Measurements from ENCODE around the gene MAPKAPK5.
"Not testable (repeated sequence)": the region's sequence is repeated elsewhere in the genome, so short reads cannot be mapped to it uniquely, and the experiment has no call there.

The MAPKAPK5 gene

DNA sequence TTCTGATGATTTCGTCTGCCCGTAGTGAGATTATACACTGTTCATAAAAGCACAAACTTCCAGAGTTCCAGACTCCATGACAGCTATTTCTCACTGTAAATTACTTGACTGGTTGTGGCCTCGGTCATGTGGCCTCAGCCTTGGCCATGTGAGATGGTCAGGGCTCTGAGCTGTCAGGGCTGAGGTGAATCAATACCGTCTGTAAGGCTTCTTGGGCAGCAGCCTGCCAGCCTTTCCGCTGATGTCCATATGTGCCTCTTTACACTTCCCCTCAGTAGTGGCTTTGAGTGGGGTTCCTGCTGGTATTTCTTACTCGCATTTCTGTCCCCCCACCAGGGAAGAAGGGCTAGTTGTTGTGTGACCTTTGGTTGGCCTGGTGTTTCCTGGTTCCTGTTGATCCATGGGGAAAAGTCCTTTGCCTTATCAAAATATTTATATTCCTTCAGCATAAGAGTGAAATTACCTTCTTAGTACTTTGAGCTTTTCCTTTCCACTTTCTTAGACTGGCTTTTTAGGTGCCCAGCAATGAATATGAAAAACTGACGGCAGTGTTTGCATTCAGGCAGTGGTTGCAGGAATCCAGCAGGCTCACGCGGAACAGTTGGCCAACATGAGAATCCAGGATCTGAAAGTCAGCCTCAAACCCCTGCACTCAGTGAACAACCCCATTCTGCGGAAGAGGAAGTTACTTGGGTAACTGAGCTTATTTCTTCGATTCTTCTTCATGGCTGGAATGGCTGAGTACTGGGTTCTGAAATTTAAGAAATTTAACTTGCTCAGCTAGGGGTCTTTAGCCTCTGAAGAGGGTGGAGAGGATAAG is 46.1 kb downstream of the MAPKAPK5 start:
- no peak for DNase-seq

DNA sequence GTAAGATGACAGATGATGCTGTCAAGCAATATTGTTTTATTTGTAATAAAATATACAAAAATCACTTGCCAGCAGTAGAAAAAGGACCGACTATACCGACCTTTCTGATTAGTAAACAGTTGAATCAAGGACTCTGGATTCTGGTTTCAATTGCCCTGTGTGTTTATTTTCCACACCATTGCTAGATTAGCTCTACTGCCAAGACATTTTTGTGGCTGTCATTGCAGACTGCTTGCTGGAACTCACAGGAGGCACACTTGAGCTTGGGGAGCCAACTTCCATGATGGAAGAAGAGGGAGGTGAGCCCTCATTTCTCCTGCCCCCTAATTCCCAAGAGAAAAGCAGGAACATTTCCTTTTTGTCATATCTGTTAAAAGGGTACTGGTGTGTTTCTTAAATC is 51.3 kb downstream of the MAPKAPK5 start:
- no peak for DNase-seq

DNA sequence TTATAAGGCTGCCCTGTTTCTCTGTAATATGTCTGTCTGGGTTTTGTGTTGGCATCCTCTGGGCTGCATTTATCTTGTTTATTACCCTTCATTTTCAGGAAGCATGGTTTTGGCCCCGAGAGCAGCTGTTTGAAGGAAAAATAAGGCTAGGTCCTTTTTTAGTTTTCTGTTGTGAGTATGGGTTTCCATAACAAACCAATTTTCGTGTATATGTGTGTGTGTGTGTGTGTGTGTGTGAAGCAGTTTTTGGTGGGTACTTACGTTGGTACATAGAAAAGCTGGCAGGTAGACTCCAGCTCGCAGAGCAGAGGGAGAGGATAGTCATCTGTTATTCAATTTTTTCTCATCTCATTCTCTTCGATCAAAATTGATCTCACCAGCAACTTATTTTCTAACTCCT is 52.5 kb downstream of the MAPKAPK5 start:
- DNase-seq, result no peak

DNA sequence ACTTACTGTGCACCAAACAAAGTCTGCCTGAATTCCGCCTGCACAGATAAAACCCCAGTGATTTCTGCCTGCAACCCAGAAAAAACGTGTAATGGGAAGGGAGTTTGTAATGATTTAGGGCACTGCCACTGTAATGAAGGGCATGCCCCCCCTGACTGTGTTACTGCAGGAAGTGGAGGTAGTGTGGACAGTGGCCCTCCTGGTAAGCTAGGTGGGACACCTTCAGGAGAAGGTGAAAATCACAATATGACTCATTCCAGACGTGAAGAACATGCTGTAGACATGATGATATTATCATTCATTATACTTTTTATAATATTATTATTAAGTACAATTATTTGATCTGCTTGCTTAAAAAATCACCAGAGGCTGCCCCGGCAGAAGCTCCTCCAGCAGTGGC is 59.2 kb downstream of the MAPKAPK5 start:
- DNase-seq, result no peak

DNA sequence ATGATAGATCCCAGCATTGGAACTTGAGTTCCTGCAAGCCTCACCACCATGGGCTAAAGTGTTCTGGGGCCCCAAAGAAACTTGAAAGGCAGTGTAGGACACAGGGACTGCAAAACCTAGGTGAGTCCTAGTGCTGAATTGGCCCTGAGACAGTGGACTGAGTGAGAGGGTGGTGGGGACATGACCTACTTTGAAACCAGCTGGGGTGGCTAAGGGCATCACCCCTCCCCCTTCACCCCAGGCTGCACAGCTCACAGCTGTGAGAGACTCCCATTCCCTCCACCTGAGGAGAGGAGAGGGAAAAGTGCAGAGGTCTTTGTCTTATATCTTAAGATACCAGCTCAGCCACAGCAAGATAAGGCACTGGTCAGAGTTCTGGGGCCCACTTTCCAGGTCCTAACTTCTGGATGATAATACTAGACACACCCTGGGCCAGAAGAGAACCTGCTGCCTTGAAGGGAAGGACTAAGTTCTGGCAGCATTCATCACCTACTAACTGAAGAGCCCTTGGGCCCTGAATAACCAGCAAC is 62.5 kb downstream of the MAPKAPK5 start:
- DNase-seq, result no peak

DNA sequence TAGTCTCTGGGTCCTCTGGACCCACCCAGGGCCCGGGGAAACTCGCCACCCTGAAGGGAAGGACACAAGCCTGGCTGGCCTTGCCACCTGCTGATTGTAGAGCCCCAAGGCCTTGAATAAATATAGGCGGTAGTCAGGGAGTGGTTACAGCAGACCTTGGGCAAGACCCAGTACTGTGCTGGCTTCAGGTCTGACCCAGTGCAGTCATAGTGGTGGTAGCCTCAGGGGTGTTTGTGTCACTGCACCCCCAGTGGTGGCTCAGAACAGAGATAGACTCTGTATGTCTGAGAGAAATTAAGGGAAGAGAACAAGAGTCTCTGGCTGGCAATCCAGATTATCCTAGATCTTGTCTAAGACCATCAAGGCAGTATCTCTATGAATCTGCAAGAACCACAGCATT is 63.5 kb downstream of the MAPKAPK5 start:
- DNase-seq, result no peak

DNA sequence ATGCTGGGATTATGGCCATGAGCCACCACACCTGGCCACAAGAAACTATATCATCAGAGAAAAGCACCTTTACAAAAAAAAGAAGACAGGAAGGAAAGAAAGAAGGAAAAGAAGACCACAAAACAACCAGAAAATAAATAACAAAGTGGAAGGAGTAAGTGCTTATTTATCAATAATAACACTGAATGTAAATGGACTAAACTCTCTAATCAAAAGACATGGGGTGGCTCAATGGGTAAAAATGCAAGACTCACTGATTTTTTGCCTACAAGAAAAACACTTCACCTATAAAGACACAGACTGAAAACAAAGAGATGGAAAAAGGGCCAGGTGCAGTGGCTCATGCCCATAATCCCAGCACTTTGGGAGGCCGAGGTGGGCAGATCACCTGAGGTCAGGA is 65.7 kb downstream of the MAPKAPK5 start:
- no peak for DNase-seq

DNA sequence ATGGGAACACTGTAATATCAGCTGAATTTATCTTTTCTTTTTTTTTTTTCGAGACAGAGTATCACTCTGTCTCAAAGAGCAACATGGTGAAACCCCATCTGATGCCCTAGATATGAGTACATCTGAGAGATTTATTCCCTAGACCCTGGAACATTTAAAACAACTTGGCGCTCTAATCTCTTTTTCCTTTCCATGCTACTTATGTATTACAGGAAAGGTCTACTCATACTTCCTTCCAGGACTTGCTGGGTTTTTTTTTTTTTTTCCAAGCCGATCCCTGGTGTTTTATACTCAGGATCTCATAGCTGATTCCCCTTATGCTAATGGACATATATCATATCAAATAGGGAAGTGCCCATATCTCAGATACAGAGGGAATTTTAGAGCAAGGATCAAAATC is 83.1 kb downstream of the MAPKAPK5 start:
- no peak for DNase-seq

DNA sequence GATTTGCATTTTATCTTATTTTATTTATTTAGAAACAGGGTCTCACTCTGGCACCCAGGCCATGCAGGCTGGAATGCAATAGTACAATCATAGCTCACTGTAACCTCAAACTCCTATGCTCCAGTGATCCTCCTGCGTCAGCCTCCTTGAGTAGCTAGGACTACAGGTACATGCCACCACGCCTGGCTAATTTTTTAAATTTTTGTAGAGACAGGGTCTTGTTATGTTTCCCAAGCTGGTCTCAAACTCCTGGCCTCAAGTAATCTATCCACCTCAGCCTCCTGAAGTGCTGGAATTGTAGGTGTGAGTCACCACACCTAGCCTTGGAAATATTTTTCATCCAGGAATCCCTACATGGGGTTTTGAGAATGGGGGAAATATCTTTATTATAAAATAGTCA is 84.6 kb downstream of the MAPKAPK5 start:
- no peak for DNase-seq

DNA sequence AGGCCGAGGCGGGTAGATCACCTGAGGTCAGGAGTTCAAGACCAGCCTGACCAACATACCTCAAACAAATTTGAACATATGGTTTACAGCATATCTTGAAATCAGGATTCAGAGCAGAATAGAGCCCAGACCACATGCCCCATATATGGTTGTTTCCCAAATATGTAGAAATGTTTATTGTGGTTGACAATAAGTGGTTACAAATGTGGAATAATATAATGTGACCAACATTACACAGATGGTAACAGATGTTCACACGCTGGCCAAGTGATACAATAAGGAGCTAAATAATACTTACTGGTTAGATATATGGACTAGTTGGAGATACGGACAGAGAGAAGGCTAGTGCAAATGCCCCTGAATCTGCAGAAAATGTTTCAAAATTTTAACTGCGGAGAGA is 85.3 kb downstream of the MAPKAPK5 start:
- no peak for DNase-seq

DNA sequence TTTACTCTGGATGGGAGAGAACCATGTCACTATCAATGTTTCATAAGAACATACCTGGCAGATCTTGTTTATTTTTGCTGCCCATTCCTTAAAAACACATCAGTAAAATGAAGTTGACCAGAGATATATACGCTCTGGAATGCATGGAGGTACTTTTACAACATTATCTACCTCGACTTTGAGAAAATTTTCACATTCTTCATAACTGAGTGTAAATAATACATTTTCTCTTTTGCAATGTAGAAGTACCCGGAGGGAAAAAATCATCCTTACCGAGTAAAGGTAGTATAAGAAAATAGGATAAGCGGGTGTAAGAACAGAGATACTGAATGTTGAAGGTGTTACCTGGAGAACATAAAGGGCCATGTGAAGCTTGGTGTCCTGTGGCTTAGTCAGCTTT is 90.2 kb downstream of the MAPKAPK5 start:
- no peak for DNase-seq

DNA sequence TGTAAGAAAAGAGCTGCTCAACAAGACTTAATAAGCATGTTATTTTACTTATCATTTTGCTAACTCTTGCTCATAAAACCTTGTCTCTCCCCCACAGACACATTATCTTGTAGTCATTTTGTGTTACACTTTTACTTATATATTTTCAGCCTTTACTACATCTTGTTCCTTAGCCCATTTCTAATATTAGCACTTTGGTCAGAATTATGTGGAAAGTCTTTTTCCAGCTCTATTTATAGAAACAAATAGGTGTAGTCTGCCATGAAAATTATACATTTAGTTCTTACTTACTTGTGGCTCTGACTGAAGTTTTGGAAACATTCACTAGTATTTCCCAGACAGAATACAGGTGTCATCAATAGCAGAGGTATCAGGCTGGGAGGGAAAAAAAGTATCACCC is 94.8 kb downstream of the MAPKAPK5 start:
- no peak for DNase-seq

DNA sequence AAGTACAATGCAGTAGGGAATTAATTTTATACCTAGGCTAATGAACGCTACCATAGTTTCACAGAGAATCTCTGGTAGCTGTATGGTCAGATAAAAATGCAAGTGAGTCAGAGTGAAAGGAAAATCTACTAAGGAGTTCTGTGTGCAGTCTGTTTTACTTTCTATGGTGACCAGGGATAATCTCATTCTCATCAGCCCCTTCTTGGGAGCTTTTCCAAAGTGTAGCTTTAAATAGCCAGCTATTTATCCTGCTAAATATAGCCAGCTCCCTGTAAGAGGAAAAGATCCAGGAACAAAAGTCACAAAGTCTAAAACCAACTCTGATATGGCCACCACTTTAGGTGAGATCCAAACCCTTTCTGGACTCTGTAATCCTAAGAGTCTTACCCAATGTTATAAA is 95.4 kb downstream of the MAPKAPK5 start:
- DNase-seq, result no peak

DNA sequence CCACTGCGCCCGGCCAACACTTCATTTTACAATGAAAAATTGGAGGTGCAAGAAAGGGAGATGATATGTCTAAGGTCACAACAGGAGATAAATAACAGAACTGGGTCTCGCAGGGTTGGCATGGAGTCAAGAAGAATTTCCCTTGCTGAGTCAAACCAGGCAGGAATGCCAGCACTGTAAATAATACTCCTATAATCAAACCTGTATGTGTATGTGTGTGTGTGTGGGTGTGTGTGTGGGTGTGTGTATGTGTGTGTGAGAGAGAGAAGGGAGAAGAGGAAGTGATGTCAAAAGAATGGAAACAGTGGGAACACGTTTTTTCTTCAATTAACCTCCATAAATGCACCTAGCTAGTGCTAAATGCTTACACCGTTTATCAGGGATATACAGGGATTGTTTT is 100.5 kb downstream of the MAPKAPK5 start:
- peak; percentile 63 for DNase-seq

DNA sequence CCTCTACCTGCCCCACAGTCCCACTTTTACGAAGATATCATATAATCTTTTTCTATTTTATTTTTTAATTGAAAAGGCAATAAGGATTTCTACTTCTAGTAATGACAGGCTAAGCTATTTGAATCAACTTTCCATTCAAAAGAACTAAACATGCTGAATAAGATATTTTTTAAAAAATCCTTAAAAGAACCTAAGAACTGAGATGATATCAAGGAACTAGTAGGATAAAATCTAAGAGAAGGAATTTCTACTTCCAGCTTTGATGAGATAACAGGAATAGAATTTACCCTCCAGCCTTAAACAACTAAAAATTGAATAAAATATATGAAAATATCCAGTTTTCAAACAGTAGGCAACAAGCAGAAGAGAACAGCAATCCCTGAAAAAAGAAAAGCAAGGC is 101.9 kb downstream of the MAPKAPK5 start:
- DNase-seq, result no peak

DNA sequence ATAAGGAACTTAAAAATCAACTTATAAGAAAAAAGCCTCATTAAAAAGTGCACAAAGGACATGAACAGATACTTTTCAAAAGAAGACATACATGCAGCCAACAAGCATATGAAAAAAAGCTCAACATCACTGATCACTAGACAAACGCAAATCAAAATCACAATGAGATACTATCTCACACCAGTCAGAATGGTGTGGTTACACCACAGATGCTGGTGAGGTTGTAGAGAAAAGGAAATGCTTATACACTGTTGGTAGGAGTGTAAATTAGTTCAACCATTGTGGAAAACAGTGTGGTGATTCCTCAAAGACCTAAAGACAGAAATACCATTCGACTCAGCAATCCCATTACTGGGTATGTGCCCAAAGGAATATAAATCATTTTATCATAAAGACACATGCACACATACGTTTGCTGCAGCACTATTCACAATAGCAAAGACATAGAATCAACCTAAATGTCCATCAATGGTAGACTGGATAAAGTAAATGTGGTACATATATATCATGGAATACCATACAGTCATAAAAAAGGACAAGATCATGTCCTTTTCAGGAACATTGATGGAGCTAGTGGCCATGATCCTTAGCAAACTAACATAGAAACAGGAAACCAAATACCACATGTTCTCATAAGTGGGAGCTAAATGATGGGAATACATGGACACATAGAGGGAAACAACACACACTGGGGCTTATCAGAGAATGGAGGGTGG is 109.1 kb downstream of the MAPKAPK5 start:
- DNase-seq, result not testable (repeated sequence)
